ENCODE results near the gene ITPR2. TPM values are rescaled to one million over a fixed set of nuclear protein-coding genes. Genes with fewer than 3 reads are reported as not detected.
"Not testable (repeated sequence)": the region's sequence is repeated elsewhere in the genome, so short reads cannot be mapped to it uniquely, and the experiment has no call there.

Gene ITPR2
- total RNA-seq, 2 donors from 2014 or later, result 38.8 to 40.3 TPM

DNA sequence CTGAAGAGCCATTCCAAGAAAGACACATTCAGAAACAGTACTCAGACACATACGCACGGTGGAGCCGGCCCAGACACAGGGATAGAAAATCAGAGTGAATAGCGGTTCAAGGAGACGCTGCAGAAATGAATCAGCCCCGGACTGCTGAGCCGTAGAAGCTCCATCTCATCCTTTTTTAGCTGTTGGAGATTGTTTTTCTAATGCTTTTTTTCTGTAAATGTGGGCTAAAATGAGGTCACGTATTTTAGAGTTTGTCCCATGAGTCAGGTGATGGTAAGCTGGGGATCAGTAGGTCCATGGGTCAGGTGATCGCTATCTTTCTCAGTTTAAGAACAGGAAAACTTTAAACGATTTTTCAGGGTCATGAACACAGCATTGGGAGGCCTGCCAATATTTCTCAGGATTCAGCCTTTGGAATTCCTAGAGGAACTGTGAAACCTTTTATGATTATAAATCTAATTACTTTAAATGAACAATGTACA, 202.4 kb downstream of the ITPR2 start:
- intact Hi-C loops (cut with DNase I), result no loop called here

DNA sequence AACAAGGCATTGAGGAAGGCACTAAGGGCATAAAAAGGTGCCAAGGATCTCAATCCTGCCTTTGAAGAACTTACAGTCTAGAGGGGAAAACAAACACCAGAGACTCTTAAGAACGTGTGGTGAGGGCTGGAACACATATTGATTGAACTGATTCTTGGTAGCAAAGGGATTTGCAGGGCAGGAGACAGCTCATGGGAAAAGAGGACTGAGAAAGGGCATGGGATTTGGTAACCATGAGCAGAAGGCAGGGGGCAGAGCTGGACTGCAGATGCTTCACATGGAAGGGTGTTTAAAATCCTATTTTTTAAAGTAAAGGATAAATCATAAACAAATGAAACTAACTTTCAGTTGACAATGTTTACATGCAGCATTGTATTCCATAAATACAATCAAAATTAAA, 203.1 kb downstream of the ITPR2 start:
- DNase-seq (ENCODE audit: low spot score), result no peak
- intact Hi-C loops (cut with DNase I), result no loop called here

More for the DNA sequence above, 202.4 kb downstream of the ITPR2 start:
- DNase-seq (ENCODE audit: low spot score), result peak; percentile 84

DNA sequence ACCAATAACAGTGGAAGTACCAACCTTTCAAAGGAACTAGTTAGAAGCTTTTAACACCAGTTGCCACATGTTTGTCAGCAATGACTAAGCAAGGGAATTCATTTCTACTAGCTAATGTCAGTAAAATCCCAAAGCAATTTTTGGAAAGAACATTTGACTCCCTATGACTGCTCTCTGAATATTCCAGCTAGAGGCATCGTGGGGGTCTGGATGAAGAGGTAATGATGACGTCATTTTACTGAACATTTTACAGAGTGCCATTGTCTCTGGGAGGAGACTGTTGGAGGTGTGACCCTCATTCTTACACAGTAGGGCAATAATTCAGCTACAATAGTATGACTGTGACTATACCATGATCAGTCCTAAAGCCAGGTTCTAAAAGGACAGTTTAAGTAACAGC, 204.8 kb downstream of the ITPR2 start:
- no peak for DNase-seq (ENCODE audit: low spot score)
- intact Hi-C loops (cut with DNase I), result no loop called here

DNA sequence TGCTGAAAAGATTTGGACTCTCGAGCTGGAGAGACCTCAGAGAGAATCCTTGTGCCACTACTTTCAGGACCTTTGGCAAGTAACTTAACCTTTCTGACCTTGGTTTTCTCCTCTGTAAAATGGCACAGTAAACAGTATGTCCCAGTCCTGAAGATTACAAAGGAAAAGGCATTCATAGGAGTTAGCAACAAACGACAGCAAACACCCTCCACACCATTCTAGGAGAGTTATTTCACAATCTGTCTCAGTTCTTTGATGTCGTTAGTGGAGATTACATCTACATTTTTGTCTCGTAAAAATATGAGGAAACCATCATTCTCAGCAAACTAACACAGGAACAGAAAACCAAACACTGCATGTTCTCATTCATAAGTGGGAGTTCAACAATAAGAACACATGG, 205.7 kb downstream of the ITPR2 start:
- no peak for DNase-seq (ENCODE audit: low spot score)

DNA sequence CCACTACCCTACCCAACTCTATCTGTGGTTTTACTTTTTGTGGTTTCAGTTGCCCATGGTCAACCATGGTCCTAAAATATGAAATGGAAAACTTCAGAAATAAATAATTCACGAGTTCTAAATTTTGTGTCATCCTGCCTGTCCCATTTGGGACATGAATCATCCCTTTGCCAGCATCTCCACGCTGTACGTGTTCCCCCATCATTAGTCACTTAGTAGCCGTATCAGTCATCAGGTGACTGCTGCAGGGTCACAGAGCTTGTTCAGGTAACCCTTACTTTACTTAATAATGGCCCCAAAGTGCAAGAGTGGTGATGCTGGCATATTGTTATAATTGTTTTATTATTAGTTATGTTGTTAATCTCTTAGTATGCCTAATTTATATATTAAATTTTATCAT, 209.9 kb downstream of the ITPR2 start:
- no peak for DNase-seq (ENCODE audit: low spot score)
- intact Hi-C loops (cut with DNase I), result no loop called here

More for the DNA sequence above, 205.7 kb downstream of the ITPR2 start:
- intact Hi-C loops (cut with DNase I), result no loop called here

DNA sequence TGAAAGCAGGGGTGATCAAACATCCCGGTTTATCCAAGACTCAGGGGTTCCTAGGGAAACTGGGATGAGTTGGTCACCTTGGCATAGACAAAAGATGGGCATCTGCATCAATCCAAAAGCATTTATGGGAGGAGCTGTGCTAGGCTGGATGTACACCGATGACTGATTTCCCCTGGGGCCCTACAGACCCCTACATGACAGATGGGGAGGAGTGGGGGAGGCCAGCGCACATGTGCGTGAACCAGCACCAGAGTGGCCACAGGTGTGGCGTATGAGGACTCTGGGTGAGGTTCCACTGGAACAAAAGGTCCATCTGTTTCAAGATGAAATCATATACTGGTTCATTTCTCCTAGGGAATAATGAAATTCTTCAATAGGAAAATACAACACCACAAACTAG, 210.4 kb downstream of the ITPR2 start:
- no peak for DNase-seq (ENCODE audit: low spot score)
- intact Hi-C loops (cut with DNase I), result no loop called here

DNA sequence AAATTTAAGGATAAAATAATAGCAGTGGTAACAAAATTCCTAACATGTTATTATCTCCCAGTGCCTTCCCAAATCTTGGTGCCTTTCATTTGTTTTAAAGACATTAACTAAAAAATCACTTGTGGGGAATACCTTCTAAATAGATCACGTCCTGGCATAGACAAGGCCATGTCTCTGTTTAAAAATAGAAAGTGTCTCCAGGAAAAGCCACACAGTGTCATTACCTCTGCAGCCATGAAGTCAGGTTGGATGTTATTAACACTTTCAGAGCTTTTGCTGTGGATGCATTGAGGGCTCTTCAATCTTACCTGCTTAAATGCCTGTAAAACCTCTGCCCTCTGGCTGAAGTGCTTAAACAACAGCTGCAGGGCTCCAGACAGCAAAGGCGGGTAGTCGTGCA, 211.1 kb downstream of the ITPR2 start:
- intact Hi-C loops (cut with DNase I), result no loop called here
- DNase-seq (ENCODE audit: low spot score), result no peak

DNA sequence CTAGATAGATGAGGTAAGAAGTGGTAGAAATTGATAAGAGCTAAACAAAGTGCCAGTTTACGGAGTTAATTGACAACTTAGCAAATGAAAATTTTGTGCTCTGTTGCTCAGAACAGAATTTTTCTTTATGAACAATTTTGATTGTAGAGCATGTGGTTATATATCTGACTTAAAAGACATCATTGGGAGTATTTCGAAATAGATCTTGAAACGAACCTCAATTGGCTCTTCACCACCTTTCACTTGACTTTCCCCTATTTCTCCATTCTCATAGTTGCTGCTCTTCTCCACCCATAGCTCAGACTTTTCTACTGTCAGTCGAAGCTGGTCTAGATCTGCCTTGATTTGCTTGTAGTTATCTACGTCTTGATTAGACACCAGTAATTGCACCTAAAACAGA, 212.1 kb downstream of the ITPR2 start:
- no peak for DNase-seq (ENCODE audit: low spot score)
- intact Hi-C loops (cut with DNase I), result no loop called here

DNA sequence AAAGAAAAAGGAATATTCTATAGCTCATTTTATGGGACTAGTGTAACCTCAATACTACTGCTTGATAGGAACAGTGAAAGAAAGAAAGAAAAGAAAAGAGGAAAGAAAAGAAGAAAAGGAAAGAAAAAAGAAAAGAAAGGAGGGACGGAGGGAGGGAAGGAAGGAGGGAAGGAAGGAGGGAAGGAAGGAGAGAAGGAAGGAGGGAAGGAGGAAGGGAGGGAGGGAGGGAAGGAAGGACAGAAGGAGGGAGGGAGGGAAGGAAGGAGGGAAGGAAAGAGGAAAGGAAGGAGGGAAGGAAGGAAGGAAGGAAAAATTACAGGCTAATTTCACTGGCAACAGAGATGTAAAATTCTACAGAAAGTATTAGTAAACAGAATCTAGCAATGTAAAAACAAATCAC, 215.5 kb downstream of the ITPR2 start:
- intact Hi-C loops (cut with DNase I), result no loop called here
- no peak for DNase-seq (ENCODE audit: low spot score)

DNA sequence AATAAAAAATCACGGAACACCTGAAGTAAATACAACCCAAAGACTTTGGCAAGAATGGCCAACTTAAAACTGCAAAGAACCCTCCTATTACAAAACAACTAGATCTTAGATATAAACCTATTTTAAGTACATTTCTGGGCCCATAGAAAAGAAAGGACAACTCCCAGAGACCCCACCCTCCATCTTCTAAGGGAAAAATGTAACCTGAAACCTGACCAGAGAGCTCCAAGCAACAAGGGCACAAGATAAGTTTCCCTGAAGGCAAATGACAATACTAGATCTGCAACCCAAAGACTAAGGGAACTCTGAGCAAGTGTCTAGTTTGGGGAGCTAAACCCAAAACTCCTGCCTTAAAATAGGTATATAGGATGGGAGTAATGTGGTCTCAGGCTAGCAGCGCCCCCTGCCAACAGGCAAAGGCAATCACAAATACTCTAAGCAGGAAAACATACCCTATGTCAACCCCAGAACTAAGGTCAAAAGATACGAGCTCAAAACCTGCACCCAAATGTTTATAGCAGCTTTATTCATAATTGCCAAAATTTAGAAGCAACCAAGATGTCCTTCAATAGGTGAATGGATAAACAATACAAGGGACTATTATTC, 218.9 kb downstream of the ITPR2 start:
- no peak for DNase-seq (ENCODE audit: low spot score)

DNA sequence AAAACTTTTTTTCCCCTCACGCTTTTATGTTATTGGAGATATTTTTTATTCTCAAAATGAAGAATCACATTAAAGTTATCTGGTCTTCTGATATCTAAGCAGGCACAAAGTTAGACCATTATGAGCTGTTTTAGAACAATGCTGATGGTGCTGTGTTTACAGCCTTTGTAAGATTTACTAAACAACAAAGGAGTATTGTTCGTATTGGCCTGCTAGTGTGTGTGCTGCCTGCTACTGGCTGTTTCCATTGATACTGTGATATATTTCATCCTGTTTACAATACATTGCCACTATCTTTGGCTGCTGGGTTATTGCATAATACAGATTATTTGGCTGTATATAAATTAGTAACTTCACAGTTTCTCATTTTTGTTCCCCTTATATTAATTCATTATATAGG, 220.8 kb downstream of the ITPR2 start:
- intact Hi-C loops (cut with DNase I), result no loop called here
- DNase-seq (ENCODE audit: low spot score), result no peak

More for the DNA sequence above, 218.9 kb downstream of the ITPR2 start:
- intact Hi-C loops (cut with DNase I), result no loop called here

DNA sequence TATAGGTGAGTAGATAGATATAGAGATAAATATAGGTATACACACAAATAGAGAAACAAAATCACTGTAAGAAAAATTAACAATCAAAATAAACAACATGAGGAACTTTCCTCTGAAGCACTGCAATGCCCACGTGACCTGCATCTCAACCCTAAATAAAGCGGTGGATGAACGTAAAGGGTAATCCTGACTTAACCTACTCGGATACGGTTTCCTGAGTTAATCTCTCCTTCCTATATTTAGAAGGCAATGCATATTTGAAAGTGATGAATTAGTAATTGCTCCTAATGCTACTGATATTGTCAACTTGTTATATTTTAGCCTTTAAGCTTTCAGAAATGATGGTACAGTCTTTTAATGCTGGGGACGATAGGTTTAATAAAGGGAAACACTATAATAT, 221.4 kb downstream of the ITPR2 start:
- DNase-seq (ENCODE audit: low spot score), result no peak
- intact Hi-C loops (cut with DNase I), result no loop called here

DNA sequence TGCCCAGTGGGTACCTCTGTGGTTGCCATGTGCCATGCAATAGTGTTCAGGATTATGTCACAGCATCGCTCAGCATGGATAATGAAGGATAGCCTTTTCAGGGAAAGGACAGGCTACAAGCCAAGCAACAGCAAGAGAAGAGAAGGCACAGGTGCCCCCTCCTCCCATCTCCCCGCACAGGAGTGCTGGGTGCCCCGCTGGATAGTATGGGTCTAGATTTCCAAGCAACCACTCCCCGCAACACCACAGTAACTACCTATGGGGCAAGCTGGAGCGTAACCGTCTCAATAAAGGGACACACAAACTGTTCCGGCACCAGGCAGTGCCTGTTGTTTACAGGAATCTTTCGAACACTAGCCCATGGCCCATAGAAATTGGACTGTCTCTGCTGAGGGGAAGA, 222.2 kb downstream of the ITPR2 start:
- intact Hi-C loops (cut with DNase I), result no loop called here
- DNase-seq (ENCODE audit: low spot score), result no peak

DNA sequence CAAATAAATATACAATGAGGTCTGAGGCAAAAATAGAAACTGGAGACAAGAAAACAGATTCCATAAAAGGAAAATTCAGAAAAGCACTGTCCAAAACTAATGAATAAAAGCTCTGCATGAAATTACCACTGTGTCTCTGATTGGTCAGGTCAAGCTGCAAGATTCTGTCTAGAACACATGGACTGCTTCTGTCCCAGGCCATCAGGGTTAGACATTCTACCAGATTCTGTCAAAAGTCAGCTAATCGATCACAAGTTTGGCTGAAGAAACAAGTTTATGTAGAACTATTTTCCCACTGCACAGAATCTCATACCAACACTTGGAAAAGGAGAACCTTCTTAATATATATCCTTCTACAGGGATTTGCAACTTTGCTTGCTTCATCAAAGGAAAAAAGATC, 223.0 kb downstream of the ITPR2 start:
- intact Hi-C loops (cut with DNase I), result no loop called here
- DNase-seq (ENCODE audit: low spot score), result no peak

DNA sequence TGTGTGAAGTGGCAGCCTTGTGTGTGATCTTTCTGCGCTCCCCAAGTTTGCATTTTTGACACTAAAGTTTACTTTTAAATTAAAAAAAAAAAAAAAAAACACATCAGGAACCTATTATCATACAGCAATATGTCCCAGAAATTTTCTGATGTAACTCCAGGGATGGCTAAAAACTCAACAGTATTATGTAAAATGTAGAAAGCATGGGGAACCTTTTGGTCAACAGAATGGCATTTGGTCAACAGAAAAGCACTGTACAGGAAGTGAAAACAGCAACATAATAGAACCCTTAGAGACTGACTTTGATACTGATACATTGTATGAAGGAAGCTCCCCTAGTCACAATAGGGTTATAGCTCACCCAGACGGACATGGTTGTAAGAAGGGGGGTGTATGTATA, 224.3 kb downstream of the ITPR2 start:
- intact Hi-C loops (cut with DNase I), result no loop called here
- no peak for DNase-seq (ENCODE audit: low spot score)

DNA sequence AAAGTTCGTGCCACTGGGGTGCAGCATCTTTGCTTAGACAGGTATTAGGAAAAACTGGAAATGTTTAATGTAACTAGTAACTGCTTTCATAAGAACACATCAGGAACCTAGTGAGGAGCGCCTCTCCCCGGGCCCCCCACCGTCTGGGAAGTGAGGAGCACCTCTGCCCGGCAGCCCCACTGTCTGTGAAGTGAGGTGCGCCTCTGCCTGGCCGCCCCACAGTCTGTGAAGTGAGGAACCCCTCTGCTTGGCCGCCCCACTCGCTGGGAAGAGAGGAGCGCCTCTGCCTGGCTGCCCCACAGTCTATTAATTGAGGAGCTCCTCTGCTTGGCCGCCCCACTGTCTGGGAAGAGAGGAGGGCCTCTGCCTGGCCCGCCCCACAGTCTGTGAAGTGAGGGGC, 224.7 kb downstream of the ITPR2 start:
- no peak for DNase-seq (ENCODE audit: low spot score)
- intact Hi-C loops (cut with DNase I), result no loop called here

DNA sequence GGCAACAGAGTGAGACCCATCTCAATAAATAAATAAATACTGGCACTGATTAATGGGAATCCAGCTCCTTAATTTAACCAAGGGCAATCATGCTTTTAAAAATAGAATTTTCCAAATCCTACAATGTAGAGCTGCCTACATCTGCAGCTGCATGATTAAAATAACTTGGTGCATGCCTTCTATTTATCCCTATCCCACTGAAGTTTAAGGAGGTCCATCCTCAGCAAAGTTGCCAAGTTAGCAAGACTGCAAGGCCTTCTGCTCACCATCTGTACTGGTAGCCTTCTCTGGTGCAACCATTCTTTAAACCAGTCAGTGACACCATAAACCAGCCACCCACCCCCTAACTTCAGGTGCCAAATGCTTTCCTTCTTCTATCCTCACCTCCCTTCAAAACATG, 226.1 kb downstream of the ITPR2 start:
- intact Hi-C loops (cut with DNase I), result no loop called here
- DNase-seq (ENCODE audit: low spot score), result no peak

DNA sequence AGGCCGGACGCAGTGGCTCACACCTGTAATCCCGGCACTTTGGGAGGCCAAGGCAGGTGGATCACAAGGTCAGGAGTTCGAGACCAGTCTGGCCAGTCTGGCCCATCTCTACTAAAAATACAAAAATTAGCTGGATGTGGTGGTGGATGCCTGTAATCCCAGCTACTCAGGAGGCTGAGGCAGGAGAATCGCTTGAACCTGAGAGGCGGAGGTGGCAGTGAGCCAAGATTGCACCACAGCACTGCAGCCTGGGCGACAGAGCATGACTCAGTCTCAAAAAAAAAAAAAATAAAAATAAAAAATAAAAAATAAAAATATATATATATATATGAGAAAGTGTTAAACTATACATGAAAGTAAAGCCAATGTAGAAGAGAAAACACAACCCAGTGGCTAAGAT, 228.2 kb downstream of the ITPR2 start:
- intact Hi-C loops (cut with DNase I); DNase-seq (ENCODE audit: low spot score): not testable (repeated sequence)

DNA sequence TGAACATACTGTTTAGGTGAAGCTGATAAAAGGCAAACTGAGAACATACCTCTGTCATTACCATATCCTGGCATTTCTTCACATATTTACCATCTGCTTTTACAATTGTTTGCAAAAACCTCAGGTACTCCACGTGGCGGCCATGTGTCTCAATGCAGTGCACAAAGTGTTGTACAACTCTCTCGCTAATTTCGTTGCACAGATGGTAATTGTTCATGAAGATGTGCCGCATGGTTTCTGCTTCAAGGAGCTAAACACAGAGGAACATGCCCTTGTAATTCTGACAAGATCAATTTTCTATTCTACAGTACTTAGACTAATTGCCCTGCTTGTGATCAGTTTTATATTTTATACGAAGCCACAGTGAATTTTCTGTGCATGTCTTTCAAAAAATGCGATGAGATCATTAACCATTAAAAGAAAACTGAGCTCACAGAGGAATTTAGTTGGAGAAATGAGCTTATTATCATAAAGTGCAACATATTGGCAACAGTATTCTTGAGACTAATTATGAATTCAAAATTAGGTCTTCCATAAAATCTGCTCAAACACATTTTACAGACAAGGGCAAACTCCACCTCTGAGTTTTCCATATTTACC, 233.8 kb downstream of the ITPR2 start:
- intact Hi-C loops (cut with DNase I), result no loop called here
- no peak for DNase-seq (ENCODE audit: low spot score)

DNA sequence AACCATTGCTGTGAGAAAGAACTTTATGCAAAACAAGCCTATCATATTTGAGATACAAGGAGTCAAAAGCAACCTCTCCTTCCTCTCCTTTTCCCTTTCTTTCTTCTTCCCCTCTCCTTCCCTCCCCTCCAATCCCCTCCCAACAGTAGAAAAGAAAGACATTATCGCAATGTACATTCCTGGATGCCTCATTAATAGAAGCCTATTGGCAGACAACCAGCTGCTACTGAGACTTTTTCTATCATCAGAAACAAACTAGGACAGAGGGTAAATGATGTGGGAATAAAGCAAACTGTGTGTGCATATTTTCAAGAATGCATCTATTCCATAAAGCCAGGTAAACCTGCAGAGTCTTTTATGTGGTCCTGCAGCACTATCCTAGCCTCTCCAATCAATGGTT, 237.2 kb downstream of the ITPR2 start:
- intact Hi-C loops (cut with DNase I), result no loop called here
- DNase-seq (ENCODE audit: low spot score), result no peak

DNA sequence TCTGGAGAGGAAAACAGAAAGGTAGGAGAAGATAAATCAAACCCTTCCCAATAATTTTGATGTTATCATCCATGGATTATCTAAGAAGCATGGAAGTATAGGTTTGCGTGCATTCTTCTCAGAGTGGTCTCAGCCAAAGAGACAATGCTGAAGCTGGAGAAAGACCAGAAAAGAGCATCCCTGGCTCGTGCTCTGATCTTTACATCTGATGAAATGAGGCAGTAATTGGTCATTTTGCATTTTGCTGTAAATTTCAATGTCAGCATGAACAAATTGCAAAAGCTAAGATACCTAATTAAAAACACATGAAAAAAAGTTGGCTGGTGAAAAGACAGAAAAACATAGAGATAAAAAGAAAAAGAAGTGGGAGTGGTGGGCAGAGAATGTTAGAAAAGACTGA, 252.4 kb downstream of the ITPR2 start:
- no peak for DNase-seq (ENCODE audit: low spot score)
- intact Hi-C loops (cut with DNase I), result no loop called here

DNA sequence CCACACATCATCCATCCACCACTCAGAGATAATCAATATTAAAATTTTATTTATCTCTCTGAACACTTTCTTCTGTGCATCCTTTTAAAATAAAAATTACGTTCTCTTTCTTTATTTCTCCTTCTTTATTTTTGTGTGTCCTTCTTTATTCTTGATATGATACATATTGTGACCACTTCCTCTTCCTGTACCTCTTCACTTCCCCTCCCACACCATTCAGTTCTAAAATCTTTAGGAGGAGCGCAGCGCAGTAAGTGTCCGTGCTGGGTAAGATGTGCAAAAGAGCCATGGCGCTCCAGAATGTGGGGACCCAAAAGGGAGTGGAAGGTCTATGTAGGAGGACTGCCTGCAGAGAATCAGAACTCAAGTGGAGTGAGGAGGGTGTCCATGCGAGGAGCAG, 256.7 kb downstream of the ITPR2 start:
- intact Hi-C loops (cut with DNase I), result no loop called here
- DNase-seq (ENCODE audit: low spot score), result no peak
